ENCODE data around the gene PANK1.

The PANK1 gene

GRCh38 chr10:89644967-89645741 lies at the start of gene PANK1:
PANK1 (minus strand) TSS chr10:89645242; CDS start chr10:89644891, 351 bp downstream.
- TF ChIP-seq GATA2 (IDR thresholded peaks at IDR 0.05; ENCODE audit: low read depth, low read length) (no peak), GATA3 (IDR thresholded peaks at IDR 0.05; ENCODE audit: low read depth, low read length) (no peak)

DNA sequence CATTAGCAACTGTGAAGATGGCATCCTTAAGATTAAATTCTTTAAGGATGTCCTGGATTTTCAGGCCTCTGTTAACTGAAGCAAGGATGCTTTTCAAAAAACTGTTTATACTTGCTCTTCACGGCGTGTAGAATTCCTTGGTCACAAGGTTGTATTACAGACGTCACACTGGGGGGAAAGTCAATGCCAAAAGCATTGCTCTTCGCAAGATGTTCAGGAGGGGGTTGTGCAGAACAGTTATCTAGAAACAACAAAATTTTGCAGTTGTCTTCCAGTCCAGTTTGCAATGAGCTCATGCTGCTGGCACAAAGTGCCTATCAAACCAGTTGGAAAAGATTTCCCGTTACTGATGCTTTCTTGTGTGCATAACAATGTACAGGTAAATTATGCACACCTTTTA lies 48.1 kb upstream of the PANK1 start:
- TF ChIP-seq GATA3 (IDR thresholded peaks at IDR 0.05; ENCODE audit: low read depth, low read length) (no peak), GATA2 (IDR thresholded peaks at IDR 0.05; ENCODE audit: low read depth, low read length) (no peak)

- TF ChIP-seq GATA2 (IDR thresholded peaks at IDR 0.05; ENCODE audit: low read depth, low read length) (no peak), GATA3 (IDR thresholded peaks at IDR 0.05; ENCODE audit: low read depth, low read length) (no peak)
Observed at GRCh38 chr10:89692416-89692815, 47.4 kb upstream of the PANK1 start.

GRCh38 chr10:89690027-89690426 lies 45.0 kb upstream of the PANK1 start:
- TF ChIP-seq GATA2 (IDR thresholded peaks at IDR 0.05; ENCODE audit: low read depth, low read length) (no peak), GATA3 (IDR thresholded peaks at IDR 0.05; ENCODE audit: low read depth, low read length) (no peak)

- no peak for TF ChIP-seq GATA3 (IDR thresholded peaks at IDR 0.05; ENCODE audit: low read depth, low read length)
Observed at GRCh38 chr10:89685936-89686335, 40.9 kb upstream of the PANK1 start.

DNA sequence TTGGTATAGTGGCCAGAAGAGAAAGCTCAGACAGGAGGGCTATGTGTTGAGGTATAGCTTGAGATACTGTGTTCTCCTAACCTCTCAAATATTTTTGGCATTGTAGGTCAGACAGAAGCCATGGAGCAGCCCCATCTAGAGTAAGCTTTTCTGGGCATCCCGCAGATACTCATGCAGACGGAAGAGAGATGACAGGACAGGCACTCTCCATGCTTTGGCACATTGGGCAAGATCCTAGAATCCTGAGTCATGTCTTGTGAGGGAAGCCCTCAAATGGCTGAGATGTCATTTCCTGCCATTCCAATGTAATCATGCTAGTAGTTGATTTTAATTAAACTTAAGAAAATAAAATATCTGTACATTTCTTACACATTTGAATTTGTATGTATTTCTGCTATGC lies 39.6 kb upstream of the PANK1 start:
- no peak for TF ChIP-seq GATA2 (IDR thresholded peaks at IDR 0.05; ENCODE audit: low read depth, low read length)
- TF ChIP-seq GATA3 (IDR thresholded peaks at IDR 0.05; ENCODE audit: low read depth, low read length): no peak

DNA sequence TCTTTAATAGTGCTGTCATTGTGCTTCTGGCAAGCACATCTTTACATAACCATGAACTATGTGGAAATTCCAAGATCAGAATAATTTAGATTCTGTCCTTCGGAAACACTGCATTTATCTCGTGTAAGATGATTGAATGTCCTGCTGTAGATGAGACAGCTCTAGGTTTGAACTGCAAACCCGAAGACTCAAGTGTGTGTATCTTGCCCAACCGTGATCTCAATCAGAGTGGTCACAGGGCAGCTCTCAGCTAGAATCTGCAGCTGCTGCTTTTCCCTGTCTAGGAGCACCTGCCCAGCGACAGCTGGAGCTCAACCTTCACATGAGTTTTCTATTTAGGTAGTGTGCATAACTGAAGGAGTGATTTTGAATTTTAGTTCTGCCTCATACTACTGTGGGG lies 38.8 kb upstream of the PANK1 start:
- TF ChIP-seq GATA2 (IDR thresholded peaks at IDR 0.05; ENCODE audit: low read depth, low read length) (no peak), GATA3 (IDR thresholded peaks at IDR 0.05; ENCODE audit: low read depth, low read length) (no peak)

- TF ChIP-seq GATA2 (IDR thresholded peaks at IDR 0.05; ENCODE audit: low read depth, low read length) (no peak), GATA3 (IDR thresholded peaks at IDR 0.05; ENCODE audit: low read depth, low read length) (no peak)
Observed at GRCh38 chr10:89679986-89680385, 34.9 kb upstream of the PANK1 start.

- TF ChIP-seq GATA2 (IDR thresholded peaks at IDR 0.05; ENCODE audit: low read depth, low read length): no peak
- no peak for TF ChIP-seq GATA3 (IDR thresholded peaks at IDR 0.05; ENCODE audit: low read depth, low read length)
Observed at GRCh38 chr10:89677341-89677740, 32.3 kb upstream of the PANK1 start.

DNA sequence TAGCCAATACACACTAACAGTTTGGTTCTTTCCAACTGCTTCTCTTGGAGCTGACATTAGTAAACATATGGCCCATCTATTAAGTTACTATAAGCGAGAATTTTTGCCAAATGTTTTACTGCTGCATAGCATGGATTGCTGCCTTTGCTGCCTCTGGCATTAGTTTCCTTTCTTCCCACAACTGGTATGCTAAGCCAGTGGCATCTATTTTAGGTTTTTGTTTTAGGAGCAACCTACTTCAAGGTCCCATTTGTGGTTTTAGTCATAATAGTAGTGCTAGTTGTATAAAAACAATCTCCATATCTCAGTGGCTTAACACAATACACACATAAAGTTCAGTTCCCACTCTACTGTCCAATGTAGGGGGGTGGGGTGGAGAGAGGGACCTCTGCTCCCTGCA lies 25.9 kb upstream of the PANK1 start:
- TF ChIP-seq GATA3 (IDR thresholded peaks at IDR 0.05; ENCODE audit: low read depth, low read length): no peak
- no peak for TF ChIP-seq GATA2 (IDR thresholded peaks at IDR 0.05; ENCODE audit: low read depth, low read length)

GRCh38 chr10:89669985-89670384 lies 24.9 kb upstream of the PANK1 start:
- TF ChIP-seq GATA2 (IDR thresholded peaks at IDR 0.05; ENCODE audit: low read depth, low read length): no peak
- TF ChIP-seq GATA3 (IDR thresholded peaks at IDR 0.05; ENCODE audit: low read depth, low read length): no peak

DNA sequence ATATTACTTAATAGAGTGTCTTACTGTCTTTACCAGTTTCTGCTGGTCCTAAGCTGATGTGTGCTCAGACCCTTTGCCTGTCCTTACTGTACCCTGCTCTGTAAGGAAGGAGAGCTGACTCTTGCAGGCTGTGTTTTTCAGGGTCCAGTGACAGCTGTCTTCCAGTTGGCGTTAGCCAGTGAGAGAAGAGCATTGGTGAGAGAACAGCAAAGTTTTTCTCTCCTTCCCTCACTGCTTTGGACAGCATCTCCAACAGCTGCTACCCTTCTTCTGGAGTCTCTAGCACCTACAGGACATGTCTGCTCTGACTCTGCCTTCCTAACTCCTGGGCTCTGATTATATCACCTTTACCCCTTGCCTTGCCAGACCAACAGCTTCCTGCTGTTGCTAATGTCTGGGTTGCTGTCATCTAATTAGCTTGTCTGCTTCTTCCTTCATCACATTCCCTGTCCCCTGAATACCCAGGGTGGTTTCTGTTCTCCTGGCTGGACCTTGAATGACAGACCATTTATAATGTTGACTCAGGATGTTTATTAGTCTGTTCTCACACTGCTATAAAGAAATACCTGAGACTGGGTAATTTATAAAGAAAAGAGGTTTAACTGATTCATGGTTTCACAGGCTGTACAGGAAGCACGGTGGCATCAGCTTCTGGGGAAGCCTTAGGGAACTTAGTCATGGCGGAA lies 23.5 kb upstream of the PANK1 start:
- TF ChIP-seq GATA2 (IDR thresholded peaks at IDR 0.05; ENCODE audit: low read depth, low read length) (no peak), GATA3 (IDR thresholded peaks at IDR 0.05; ENCODE audit: low read depth, low read length) (no peak)

DNA sequence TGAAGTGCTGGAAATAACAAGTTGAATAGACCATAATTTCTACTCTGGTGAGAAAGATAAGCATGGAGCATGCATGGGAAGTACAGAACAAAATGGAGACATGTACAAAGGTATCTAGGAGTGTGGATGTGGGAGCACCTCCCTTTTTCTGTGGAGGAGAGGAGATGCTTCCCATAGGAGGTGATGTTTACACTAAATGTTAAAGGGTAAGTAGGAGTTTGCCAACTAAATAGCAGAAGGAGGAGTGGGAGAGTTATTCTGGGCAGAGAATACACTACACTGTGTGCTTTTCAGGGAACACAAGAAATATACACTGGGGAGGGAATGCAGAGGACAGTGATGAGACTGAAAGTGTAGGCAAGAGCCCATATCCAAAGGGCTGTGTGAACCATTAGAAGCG lies 21.1 kb upstream of the PANK1 start:
- no peak for TF ChIP-seq GATA2 (IDR thresholded peaks at IDR 0.05; ENCODE audit: low read depth, low read length)
- TF ChIP-seq GATA3 (IDR thresholded peaks at IDR 0.05; ENCODE audit: low read depth, low read length): no peak

DNA sequence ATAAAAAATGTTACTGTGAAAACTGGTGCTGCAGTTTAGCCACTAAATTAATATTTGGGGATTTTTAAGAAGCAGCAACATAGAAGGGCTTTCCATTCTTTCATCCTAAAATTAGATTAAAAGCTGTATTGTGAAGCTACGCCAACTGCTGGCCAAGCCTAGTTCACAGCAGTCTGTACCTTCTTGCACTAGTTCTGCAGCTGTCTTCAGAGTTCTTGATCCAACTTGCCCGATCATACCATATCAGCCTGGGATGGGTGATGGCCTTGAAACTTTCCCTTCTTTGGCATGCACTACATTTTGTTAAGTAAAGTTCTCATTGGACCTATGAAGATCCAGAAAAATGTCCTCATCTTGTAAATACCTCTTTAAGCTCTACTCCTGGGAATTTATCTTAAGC lies 20.3 kb upstream of the PANK1 start:
- no peak for TF ChIP-seq GATA3 (IDR thresholded peaks at IDR 0.05; ENCODE audit: low read depth, low read length)
- TF ChIP-seq GATA2 (IDR thresholded peaks at IDR 0.05; ENCODE audit: low read depth, low read length): no peak

DNA sequence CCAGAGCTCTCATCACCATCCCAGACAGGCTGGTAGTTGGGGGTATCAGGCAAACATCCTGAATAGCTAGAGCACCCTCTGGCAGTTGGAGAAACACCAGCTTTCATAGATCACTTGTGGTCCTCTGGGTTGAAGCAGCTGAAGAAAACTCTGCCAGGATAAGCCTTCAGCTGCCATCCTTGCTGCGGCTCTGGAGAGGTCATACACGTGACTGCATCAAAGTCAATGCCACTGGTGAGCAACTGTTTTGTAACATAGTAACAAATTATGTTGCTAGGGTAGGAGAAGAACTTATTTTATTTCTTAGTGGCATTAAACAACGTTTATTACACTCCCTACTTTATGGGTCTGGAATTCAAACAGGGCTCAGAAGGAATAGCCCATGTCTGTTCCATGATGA lies 19.2 kb upstream of the PANK1 start:
- no peak for TF ChIP-seq GATA2 (IDR thresholded peaks at IDR 0.05; ENCODE audit: low read depth, low read length)
- no peak for TF ChIP-seq GATA3 (IDR thresholded peaks at IDR 0.05; ENCODE audit: low read depth, low read length)

Data from SH-SY5Y (cell line).